Mesenchymal stem cell (in vitro differentiated cells and primary cell): Measurements from ENCODE around the gene PP2D1.
"Not testable (repeated sequence)": the region's sequence is repeated elsewhere in the genome, so short reads cannot be mapped to it uniquely, and the experiment has no call there.

Experiments
- DNase-seq: peaks from one replicate; pipeline ENCODE4 v3.0.0-alpha.2; 2013
- H2AFZ ChIP-seq: one replicate; pipeline ENCODE4 v1.6.1; 2013; ENCODE audit warnings: low read depth, mild to moderate bottlenecking, control low read depth, inconsistent platforms, low read length, moderate library complexity
- H2AK5ac ChIP-seq: 2 replicates; pipeline ENCODE4 v1.6.1; 2013; ENCODE audit warnings: low read length, moderate library complexity, mild to moderate bottlenecking, inconsistent platforms; ENCODE audit not compliant: severe bottlenecking
- H2BK120ac ChIP-seq: one replicate; pipeline ENCODE4 v1.6.1; 2013; ENCODE audit warnings: low read depth, mild to moderate bottlenecking, inconsistent platforms, low read length, moderate library complexity
- H2BK12ac ChIP-seq, 2 experiments: one replicate each; pipeline ENCODE4 v1.6.1; 2013; ENCODE audit warnings: inconsistent platforms in 2 of 2, low read length in 2 of 2, mild to moderate bottlenecking in 2 of 2, moderate library complexity in 2 of 2, control low read depth in 1 of 2
- H2BK15ac ChIP-seq: one replicate; pipeline ENCODE4 v1.6.1; 2013; ENCODE audit warnings: mild to moderate bottlenecking, low read depth, inconsistent platforms; ENCODE audit not compliant: poor library complexity, severe bottlenecking
- H2BK5ac ChIP-seq: 2 replicates; pipeline ENCODE4 v1.6.1; 2013; ENCODE audit warnings: low read depth, mild to moderate bottlenecking, low read length, control low read depth, inconsistent platforms; ENCODE audit not compliant: poor library complexity, severe bottlenecking
- H3K14ac ChIP-seq, 2 experiments: one replicate each; pipeline ENCODE4 v1.6.1; 2013; ENCODE audit warnings: inconsistent platforms in 2 of 2, low read length in 2 of 2, control low read depth in 1 of 2, mild to moderate bottlenecking in 1 of 2, moderate library complexity in 1 of 2
- H3K18ac ChIP-seq, 2 experiments: one replicate each; pipeline ENCODE4 v1.6.1; 2013; ENCODE audit warnings: inconsistent platforms in 2 of 2, low read length in 2 of 2, control low read depth in 1 of 2, low read depth in 1 of 2, mild to moderate bottlenecking in 1 of 2
- H3K23ac ChIP-seq, 2 experiments: one replicate each; pipeline ENCODE4 v1.6.1; 2013; ENCODE audit warnings: inconsistent platforms in 2 of 2, low read length in 2 of 2, mild to moderate bottlenecking in 2 of 2, moderate library complexity in 2 of 2, control low read depth in 1 of 2
- H3K27ac ChIP-seq: 2 replicates; pipeline ENCODE4 v1.5.1; 2013; ENCODE audit warnings: mild to moderate bottlenecking, moderate library complexity, low read length, control low read depth, inconsistent platforms; ENCODE audit not compliant: poor library complexity, severe bottlenecking
- H3K27me3 ChIP-seq, 2 experiments: 2 replicates each; pipeline versions ENCODE4 v1.6.1 to v1.7.0; 2013; ENCODE audit warnings: low read length in 2 of 2, mild to moderate bottlenecking in 2 of 2, moderate library complexity in 2 of 2, control low read depth in 1 of 2, inconsistent platforms in 1 of 2; ENCODE audit not compliant: control insufficient read depth in 1 of 2, insufficient read depth in 1 of 2
- H3K36me3 ChIP-seq, 2 experiments: 2 replicates each; pipeline versions ENCODE4 v1.6.1 to v1.7.0; 2013; ENCODE audit warnings: low read length in 2 of 2, control low read depth in 1 of 2, inconsistent platforms in 1 of 2, low read depth in 1 of 2, mild to moderate bottlenecking in 1 of 2; ENCODE audit not compliant: insufficient read depth in 2 of 2, control insufficient read depth in 1 of 2
- H3K4ac ChIP-seq, 2 experiments: one replicate each; pipeline ENCODE4 v1.6.1; 2013; ENCODE audit warnings: inconsistent platforms in 2 of 2, low read length in 2 of 2, mild to moderate bottlenecking in 2 of 2, moderate library complexity in 2 of 2, control low read depth in 1 of 2, low read depth in 1 of 2
- H3K4me1 ChIP-seq: 2 replicates; pipeline ENCODE4 v1.6.1; 2013; ENCODE audit warnings: low read depth, low read length, control low read depth; ENCODE audit not compliant: control insufficient read depth, insufficient read depth
- H3K4me2 ChIP-seq: 2 replicates; pipeline ENCODE4 v1.6.1; 2013; ENCODE audit warnings: low read length, mild to moderate bottlenecking, inconsistent platforms; ENCODE audit not compliant: poor library complexity, severe bottlenecking
- H3K4me3 ChIP-seq, 2 experiments: 2 replicates each; pipeline versions ENCODE4 v1.5.1 to v1.7.0; 2013; ENCODE audit warnings: low read length in 2 of 2, mild to moderate bottlenecking in 2 of 2, control low read depth in 1 of 2, low read depth in 1 of 2; ENCODE audit not compliant: insufficient read depth in 1 of 2
- H3K79me1 ChIP-seq: replicated peaks from 2 replicates; pipeline ENCODE4 v1.6.1; 2013; ENCODE audit warnings: mild to moderate bottlenecking, control low read depth, low read length, inconsistent platforms; ENCODE audit not compliant: poor library complexity, severe bottlenecking
- H3K9ac ChIP-seq: 2 replicates; pipeline ENCODE4 v1.7.0; 2013; ENCODE audit warnings: mild to moderate bottlenecking, low read length, moderate library complexity
- H3K9me3 ChIP-seq: 2 replicates; pipeline ENCODE4 v1.7.0; 2013; ENCODE audit warnings: mild to moderate bottlenecking, low read length; ENCODE audit not compliant: control insufficient read depth
- H4K8ac ChIP-seq: one replicate; pipeline ENCODE4 v1.6.1; 2013; ENCODE audit warnings: inconsistent platforms, mild to moderate bottlenecking, low read length, moderate library complexity
- H4K91ac ChIP-seq: one replicate; pipeline ENCODE4 v1.6.1; 2013; ENCODE audit warnings: mild to moderate bottlenecking, low read length, inconsistent platforms
- WGBS: methylation state at CpG from one replicate; pipeline ENCODE4 v1.1.7; 2013; ENCODE audit warnings: mixed read lengths; 5-methylcytosine and 5-hydroxymethylcytosine counted together

The PP2D1 gene

GRCh38 chr3:20046556-20046955 is 34.5 kb upstream of the PP2D1 start:
- Histone ChIP-seq H3K23ac (no peak overlapping the region), H3K9me3 (no peaks in the 10 kb centered on the region)
- WGBS, result no CpG with 5 or more reads among the region's 1 CpG

GRCh38 chr3:20045141-20045540 is 33.1 kb upstream of the PP2D1 start:
- WGBS, result 92% methylated on average over 2 of the region's 3 CpGs
- H3K23ac ChIP-seq, H4K8ac ChIP-seq, H2BK5ac ChIP-seq, H3K18ac ChIP-seq, H3K4ac ChIP-seq, H2BK15ac ChIP-seq, H2AFZ ChIP-seq, H2AK5ac ChIP-seq, H3K36me3 ChIP-seq, H3K27me3 ChIP-seq, H3K4me2 ChIP-seq, H2BK12ac ChIP-seq, H3K27ac ChIP-seq, H4K91ac ChIP-seq, H3K9me3 ChIP-seq, DNase-seq, H3K14ac ChIP-seq, H2BK120ac ChIP-seq, H3K4me3 ChIP-seq, H3K4me1 ChIP-seq, H3K9ac ChIP-seq: not testable (repeated sequence)
- H3K79me1 ChIP-seq, result peaks cover 34% of the 10 kb centered on the region

More at GRCh38 chr3:20046556-20046955, 34.5 kb upstream of the PP2D1 start:
- Histone ChIP-seq H3K36me3 (no peaks in the 10 kb centered on the region), H2AFZ (no peak overlapping the region), H3K9ac (no peak overlapping the region), H3K27me3 (no peaks in the 10 kb centered on the region), H2BK15ac (no peak overlapping the region), H2BK120ac (no peak overlapping the region), H4K8ac (no peak overlapping the region), H2BK5ac (no peak overlapping the region), H3K4me1 (peaks cover 7% of the 10 kb centered on the region), H3K79me1 (peaks cover 40% of the 10 kb centered on the region), H2AK5ac (no peak overlapping the region), H3K4me2 (no peak overlapping the region), H3K27ac (no peak overlapping the region), H2BK12ac (no peak overlapping the region), H3K14ac (no peak overlapping the region), H3K18ac (no peak overlapping the region), H3K4me3 (no peak overlapping the region), H3K4ac (no peak overlapping the region), H4K91ac (no peak overlapping the region)
- DNase-seq, result no peak

GRCh38 chr3:20043825-20044224 is 31.8 kb upstream of the PP2D1 start:
- Histone ChIP-seq H3K36me3 (no peaks in the 10 kb centered on the region), H3K9me3 (no peaks in the 10 kb centered on the region), H3K4me1 (peaks cover 9% of the 10 kb centered on the region), H3K4ac (no peak overlapping the region), H3K27me3 (no peaks in the 10 kb centered on the region), H3K79me1 (peaks cover 34% of the 10 kb centered on the region), H3K9ac (peak overlapping the region; percentile 88), H4K91ac (no peak overlapping the region), H3K4me2 (no peak overlapping the region), H3K4me3 (peak overlapping the region in 1 of 2 experiments; percentile 70), H2BK15ac (no peak overlapping the region), H3K23ac (no peak overlapping the region), H3K27ac (no peak overlapping the region), H3K14ac (no peak overlapping the region), H4K8ac (no peak overlapping the region), H2BK5ac (no peak overlapping the region), H2BK120ac (no peak overlapping the region), H2AK5ac (no peak overlapping the region), H2BK12ac (no peak overlapping the region), H3K18ac (no peak overlapping the region), H2AFZ (no peak overlapping the region)
- 100% methylated on average over 3 of the region's 4 CpGs for WGBS
- no peak for DNase-seq

- Histone ChIP-seq H3K18ac (no peak overlapping the region), H2BK5ac (no peak overlapping the region), H3K79me1 (peaks cover 32% of the 10 kb centered on the region), H3K27me3 (no peaks in the 10 kb centered on the region), H2BK12ac (no peak overlapping the region), H4K91ac (no peak overlapping the region), H3K4ac (no peak overlapping the region), H3K23ac (no peak overlapping the region), H2BK120ac (no peak overlapping the region), H3K27ac (no peak overlapping the region), H3K14ac (no peak overlapping the region), H3K4me2 (no peak overlapping the region), H2BK15ac (no peak overlapping the region), H3K4me3 (peak overlapping the region in 1 of 2 experiments; percentile 70), H3K4me1 (peaks cover 10% of the 10 kb centered on the region), H3K36me3 (no peaks in the 10 kb centered on the region), H3K9ac (peak overlapping the region; percentile 88), H2AFZ (no peak overlapping the region), H3K9me3 (no peaks in the 10 kb centered on the region), H2AK5ac (no peak overlapping the region), H4K8ac (no peak overlapping the region)
- 93% methylated on average over 4 of the region's 4 CpGs for WGBS
- peak; percentile 64 for DNase-seq
Measured at GRCh38 chr3:20043396-20043795, 31.3 kb upstream of the PP2D1 start.
